NCI-H1436 treated with DMSO at 0.1 percent for 48 hours (cell line): Measurements from ENCODE around the gene GRPEL2.

Source experiments
- DNase-seq: peaks from one replicate; lab custom pipeline; 2025; lab: John Stamatoyannopoulos, UW

GRPEL2 gene

GRCh38 chr5:149319174-149319573 lies 26.1 kb upstream of the GRPEL2 start:
- DNase-seq = no peak

GRCh38 chr5:149320791-149321330 lies 24.4 kb upstream of the GRPEL2 start:
- peak; percentile 32 for DNase-seq

- DNase-seq = no peak
These were observed 22.8 kb upstream of the GRPEL2 start for GRCh38 chr5:149322518-149322917.

GRCh38 chr5:149323210-149323609 lies 22.1 kb upstream of the GRPEL2 start:
- DNase-seq = no peak

GRCh38 chr5:149323621-149324205 lies 21.6 kb upstream of the GRPEL2 start:
- no peak for DNase-seq

- no peak for DNase-seq
These were observed 20.7 kb upstream of the GRPEL2 start for GRCh38 chr5:149324641-149325040.

- no peak for DNase-seq
These were observed 20.0 kb upstream of the GRPEL2 start for GRCh38 chr5:149325166-149325735.

- DNase-seq = no peak
These were observed 19.4 kb upstream of the GRPEL2 start for GRCh38 chr5:149325894-149326293.

GRCh38 chr5:149326611-149327010 lies 18.7 kb upstream of the GRPEL2 start:
- no peak for DNase-seq

GRCh38 chr5:149328177-149328576 lies 17.1 kb upstream of the GRPEL2 start:
- no peak for DNase-seq

GRCh38 chr5:149333711-149334443 lies 11.4 kb upstream of the GRPEL2 start:
- no peak for DNase-seq

GRCh38 chr5:149337736-149338135 lies 7.6 kb upstream of the GRPEL2 start:
- DNase-seq = no peak

- no peak for DNase-seq
These were observed 6.9 kb upstream of the GRPEL2 start for GRCh38 chr5:149338364-149338763.

GRCh38 chr5:149340920-149341319 lies 4.4 kb upstream of the GRPEL2 start:
- no peak for DNase-seq

GRCh38 chr5:149341876-149342275 lies 3.4 kb upstream of the GRPEL2 start:
- DNase-seq = no peak

GRCh38 chr5:149344151-149344550 lies 1.1 kb upstream of the GRPEL2 start:
- DNase-seq = no peak

- DNase-seq = no peak
These were observed 558 bp downstream of the GRPEL2 start for GRCh38 chr5:149345892-149346222.

GRCh38 chr5:149348518-149348917 lies 3.2 kb downstream of the GRPEL2 start:
- no peak for DNase-seq

GRCh38 chr5:149349382-149349781 lies 4.1 kb downstream of the GRPEL2 start:
- DNase-seq = no peak

- DNase-seq = no peak
These were observed 6.9 kb downstream of the GRPEL2 start for GRCh38 chr5:149352169-149352568.

GRCh38 chr5:149353911-149354310 lies 8.6 kb downstream of the GRPEL2 start:
- no peak for DNase-seq

GRCh38 chr5:149355688-149356087 lies 10.4 kb downstream of the GRPEL2 start:
- DNase-seq = no peak

GRCh38 chr5:149356391-149356790 lies 11.1 kb downstream of the GRPEL2 start:
- DNase-seq = no peak
